BE2C (cell line): Measurements from ENCODE around the gene P4HA1. TPM values are rescaled to one million over a fixed set of nuclear protein-coding genes. Genes with fewer than 3 reads are reported as not detected.
A peak's percentile ranks its signal among the peaks of the same experiment; 100 is the strongest.

ENCODE experiments used
- DNase-seq: peaks from one replicate; pipeline ENCODE4 v3.0.0-alpha.2; 2020
- H3K27me3 ChIP-seq: fragments of 250-450 bp; sonication (Bioruptor Pico); 2 replicates; pipeline ENCODE4 v1.5.1; 2020; ENCODE audit warnings: mild to moderate bottlenecking
- H3K36me3 ChIP-seq: fragments of 250-450 bp; sonication (Bioruptor Pico); 2 replicates; pipeline ENCODE4 v1.5.1; 2020; ENCODE audit warnings: mild to moderate bottlenecking
- H3K4me1 ChIP-seq: fragments of 250-450 bp; sonication (Bioruptor Pico); 2 replicates; pipeline ENCODE4 v1.5.1; 2020
- H3K4me3 ChIP-seq: 2 replicates; pipeline ENCODE4 v1.5.1; 2011; ENCODE audit warnings: low read depth, low read length
- H3K9me3 ChIP-seq: fragments of 250-450 bp; sonication (Bioruptor Pico); 2 replicates; pipeline ENCODE4 v1.5.1; 2020
- CTCF ChIP-seq: IDR thresholded peaks from 2 replicates; pipeline ENCODE4 v1.5.1; 2012; ENCODE audit warnings: mild to moderate bottlenecking, low read depth, low read length
- polyA plus RNA-seq: library from polyadenylated mRNA; unstranded; fragments of >200 nt; gene quantifications from one replicate; pipeline ENCODE4 v1.2.1, GENCODE V29; 2012; ENCODE audit warnings: low read depth, missing spikeins; ENCODE audit not compliant: insufficient read length, insufficient read depth

The P4HA1 gene
- polyA plus RNA-seq = 3.3 TPM

- H3K4me1 ChIP-seq = no peaks in the 10 kb centered on the region
- H3K9me3 ChIP-seq = no peaks in the 10 kb centered on the region
- peak; percentile 64 for TF ChIP-seq CTCF
- peak within 1 kb of the TSS; percentile 63 for H3K4me3 ChIP-seq
- no peaks in the 10 kb centered on the region for H3K36me3 ChIP-seq
- no peaks in the 10 kb centered on the region for H3K27me3 ChIP-seq
- peak; percentile 99 for DNase-seq
Measured at GRCh38 chr10:73096449-73097304, at the start of gene P4HA1. P4HA1 (minus strand) TSS chr10:73096866; CDS start chr10:73074883, 21,983 bp downstream.

- Histone ChIP-seq H3K27me3 (no peaks in the 10 kb centered on the region), H3K9me3 (no peaks in the 10 kb centered on the region), H3K36me3 (peaks cover 42% of the 10 kb centered on the region), H3K4me3 (no peak overlapping the region), H3K4me1 (no peaks in the 10 kb centered on the region)
- no peak for TF ChIP-seq CTCF
- DNase-seq = no peak
Measured at GRCh38 chr10:73141603-73142002, 44.9 kb upstream of the P4HA1 start.

- Histone ChIP-seq H3K27me3 (no peaks in the 10 kb centered on the region), H3K4me3 (no peak overlapping the region), H3K4me1 (no peaks in the 10 kb centered on the region), H3K9me3 (no peaks in the 10 kb centered on the region), H3K36me3 (peaks cover 52% of the 10 kb centered on the region)
- no peak for DNase-seq
- TF ChIP-seq CTCF = no peak
Measured at GRCh38 chr10:73139251-73139650, 42.6 kb upstream of the P4HA1 start.

DNA sequence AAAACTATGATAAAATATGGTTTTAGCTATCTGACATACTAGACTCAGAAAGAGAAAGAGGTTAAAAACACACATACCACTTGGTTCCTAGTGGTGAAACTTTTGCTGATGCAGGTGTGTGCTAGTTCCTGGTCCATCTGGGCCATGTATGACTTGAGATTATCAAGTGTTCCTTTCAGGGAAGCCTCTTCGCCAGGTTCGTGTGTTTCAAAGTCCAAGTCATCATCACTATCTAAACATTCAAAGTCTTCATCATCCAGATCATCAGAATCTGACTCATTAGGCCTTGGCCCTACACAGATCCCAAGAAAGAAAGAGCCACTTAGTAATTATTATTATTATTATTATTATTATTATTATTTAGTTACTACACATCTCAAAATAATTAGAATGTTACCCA is 40.0 kb upstream of the P4HA1 start:
- no peaks in the 10 kb centered on the region for H3K9me3 ChIP-seq
- H3K4me1 ChIP-seq = no peaks in the 10 kb centered on the region
- DNase-seq = no peak
- no peak for TF ChIP-seq CTCF
- H3K36me3 ChIP-seq = peaks cover 51% of the 10 kb centered on the region
- no peaks in the 10 kb centered on the region for H3K27me3 ChIP-seq
- no peak overlapping the region for H3K4me3 ChIP-seq

DNA sequence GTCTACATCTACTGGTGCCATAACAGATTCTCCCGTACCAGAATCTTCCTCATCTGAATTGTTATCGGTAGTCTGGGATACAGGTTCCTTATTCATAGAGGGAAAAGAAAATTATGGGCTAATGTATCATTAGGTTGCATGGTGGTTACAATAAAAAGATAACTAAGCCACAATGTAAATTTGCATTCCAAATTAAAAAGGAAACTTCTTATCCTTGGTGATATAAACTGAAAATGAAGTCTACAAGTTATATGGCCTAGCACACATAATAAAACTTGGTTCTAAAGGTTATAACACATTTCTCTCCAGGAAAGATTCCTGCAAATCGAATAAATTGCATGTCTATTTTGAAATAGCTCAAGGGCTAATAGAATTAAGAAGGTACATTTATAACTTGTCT is 38.1 kb upstream of the P4HA1 start:
- Histone ChIP-seq H3K27me3 (no peaks in the 10 kb centered on the region), H3K4me3 (no peak overlapping the region), H3K36me3 (peaks cover 58% of the 10 kb centered on the region), H3K4me1 (no peaks in the 10 kb centered on the region), H3K9me3 (no peaks in the 10 kb centered on the region)
- TF ChIP-seq CTCF = no peak
- DNase-seq = no peak
